Measurements from ENCODE around the gene HMGN1. TPM values are rescaled to one million over a fixed set of nuclear protein-coding genes. Genes with fewer than 3 reads are reported as not detected.
A peak's percentile ranks its signal among the peaks of the same experiment; 100 is the strongest.

The HMGN1 gene
- total RNA-seq, 1 experiment from 2014 or later, result 335 TPM

GRCh38 chr21:39346206-39346605, 2.7 kb downstream of the HMGN1 start:
- peaks cover 53% of the 10 kb centered on the region for H3K36me3 ChIP-seq (ENCODE audit: low read depth, low read length)
- no peaks in the 10 kb centered on the region for H3F3A ChIP-seq (ENCODE audit: low read length, unreplicated experiment)
- H2AFZ ChIP-seq (ENCODE audit: low read length), result no peak overlapping the region
- H3K79me2 ChIP-seq (ENCODE audit: low read length), result peaks cover 52% of the 10 kb centered on the region
- no peak for DNase-seq
- ChIA-PET CTCF (no interaction called here), POLR2A (ENCODE audit: unreplicated experiment) (no interaction called here)
- no peaks in the 10 kb centered on the region for H3K27me3 ChIP-seq (ENCODE audit: low read length)
- peak overlapping the region; percentile 91; the same call in 1 of the 2 replicates for H3K9ac ChIP-seq (ENCODE audit: low read length)
- no peak overlapping the region for H3K27ac ChIP-seq (ENCODE audit: low read length)
- H4K20me1 ChIP-seq (ENCODE audit: low read length), result peaks cover 38% of the 10 kb centered on the region
- no peaks in the 10 kb centered on the region for H3K9me2 ChIP-seq (replicated peaks; ENCODE audit: low read length)
- BruUV-seq (replicated peaks), result no TSS peak
- H3K4me1 ChIP-seq (ENCODE audit: insufficient read depth, low read length), result peaks cover 25% of the 10 kb centered on the region
- intact Hi-C loops (cut with micrococcal nuclease), result no loop called here
- no peak for ATAC-seq
- no peaks in the 10 kb centered on the region for H3K9me3 ChIP-seq (ENCODE audit: low read length)
- TF ChIP-seq EZH2 (IDR thresholded peaks at IDR 0.05; ENCODE audit: low read length, unreplicated experiment) (no peak), EZH2phosphoT487 (IDR thresholded peaks at IDR 0.05; ENCODE audit: borderline replicate concordance, low read length) (no peak), CTCF (conservative IDR thresholded peaks at IDR 0.05; ENCODE audit: low read depth, low read length) (no peak)
- peak overlapping the region; percentile 99 for H3K4me3 ChIP-seq (ENCODE audit: low read length)
- peak overlapping the region; percentile 94 for H3K4me2 ChIP-seq (ENCODE audit: low read length)

- peaks cover 50% of the 10 kb centered on the region for H3K79me2 ChIP-seq (ENCODE audit: low read length)
- intact Hi-C loops (cut with micrococcal nuclease), result no loop called here
- peaks cover 53% of the 10 kb centered on the region for H3K36me3 ChIP-seq (ENCODE audit: low read depth, low read length)
- peak overlapping the region; percentile 99; the same call in 1 of the 2 replicates for H3K4me3 ChIP-seq (ENCODE audit: low read length)
- H2AFZ ChIP-seq (ENCODE audit: low read length), result no peak overlapping the region
- POLR2A ChIA-PET (ENCODE audit: unreplicated experiment), result interaction anchor here (0.6 kb wide), 1 partner anchor 35 kb away, joined by 3 read pairs; a partner anchor contains a TSS
- H3F3A ChIP-seq (ENCODE audit: low read length, unreplicated experiment), result no peaks in the 10 kb centered on the region
- no peak overlapping the region for H3K9ac ChIP-seq (ENCODE audit: low read length)
- H3K9me2 ChIP-seq (replicated peaks; ENCODE audit: low read length), result no peaks in the 10 kb centered on the region
- CTCF ChIA-PET, result no interaction called here
- DNase-seq (no peak), ATAC-seq (no peak)
- TF ChIP-seq CTCF (conservative IDR thresholded peaks at IDR 0.05; ENCODE audit: low read depth, low read length) (no peak), EZH2 (IDR thresholded peaks at IDR 0.05; ENCODE audit: low read length, unreplicated experiment) (no peak), EZH2phosphoT487 (IDR thresholded peaks at IDR 0.05; ENCODE audit: borderline replicate concordance, low read length) (no peak)
- H3K27me3 ChIP-seq (ENCODE audit: low read length), result no peaks in the 10 kb centered on the region
- H4K20me1 ChIP-seq (ENCODE audit: low read length), result peaks cover 38% of the 10 kb centered on the region
- no peak overlapping the region for H3K27ac ChIP-seq (ENCODE audit: low read length)
- peak overlapping the region; percentile 94 for H3K4me2 ChIP-seq (ENCODE audit: low read length)
- BruUV-seq (replicated peaks), result no TSS peak
- no peaks in the 10 kb centered on the region for H3K9me3 ChIP-seq (ENCODE audit: low read length)
- H3K4me1 ChIP-seq (ENCODE audit: insufficient read depth, low read length), result peaks cover 25% of the 10 kb centered on the region
Measured at GRCh38 chr21:39345440-39345839, 3.4 kb downstream of the HMGN1 start.

- Histone ChIP-seq H3K9me3 (ENCODE audit: low read length) (no peaks in the 10 kb centered on the region), H3K27me3 (ENCODE audit: low read length) (no peaks in the 10 kb centered on the region), H3F3A (ENCODE audit: low read length, unreplicated experiment) (no peaks in the 10 kb centered on the region), H3K79me2 (ENCODE audit: low read length) (peaks cover 44% of the 10 kb centered on the region), H3K36me3 (ENCODE audit: low read depth, low read length) (peaks cover 53% of the 10 kb centered on the region), H3K4me2 (ENCODE audit: low read length) (no peak overlapping the region), H3K9ac (ENCODE audit: low read length) (no peak overlapping the region), H3K27ac (ENCODE audit: low read length) (no peak overlapping the region), H2AFZ (ENCODE audit: low read length) (no peak overlapping the region), H3K4me1 (ENCODE audit: insufficient read depth, low read length) (peaks cover 20% of the 10 kb centered on the region), H4K20me1 (ENCODE audit: low read length) (peaks cover 38% of the 10 kb centered on the region), H3K9me2 (replicated peaks; ENCODE audit: low read length) (no peaks in the 10 kb centered on the region), H3K4me3 (ENCODE audit: low read length) (no peak overlapping the region)
- CTCF ChIA-PET, result no interaction called here
- no peak for ATAC-seq
- no peak for DNase-seq
- TF ChIP-seq EZH2 (IDR thresholded peaks at IDR 0.05; ENCODE audit: low read length, unreplicated experiment) (no peak), CTCF (conservative IDR thresholded peaks at IDR 0.05; ENCODE audit: low read depth, low read length) (no peak), EZH2phosphoT487 (IDR thresholded peaks at IDR 0.05; ENCODE audit: borderline replicate concordance, low read length) (no peak)
- POLR2A ChIA-PET (ENCODE audit: unreplicated experiment), result interaction anchor here (0.6 kb wide), 1 partner anchor 35 kb away, joined by 3 read pairs; a partner anchor contains a TSS
- BruUV-seq (replicated peaks), result no TSS peak
- intact Hi-C loops (cut with micrococcal nuclease), result no loop called here
Measured at GRCh38 chr21:39344848-39345247, 4.0 kb downstream of the HMGN1 start.

All from PC-3 (cell line).